Measurements from ENCODE around the gene ZDHHC12. TPM values are rescaled to one million over a fixed set of nuclear protein-coding genes. Genes with fewer than 3 reads are reported as not detected.
A peak's percentile ranks its signal among the peaks of the same experiment; 100 is the strongest.

ZDHHC12 gene
- total and polyA plus RNA-seq, 2 of the 13 experiments (the other 11 are each of a cell fraction or from before 2014, with no cell fraction given), result 25.4 to 28.0 TPM

DNA sequence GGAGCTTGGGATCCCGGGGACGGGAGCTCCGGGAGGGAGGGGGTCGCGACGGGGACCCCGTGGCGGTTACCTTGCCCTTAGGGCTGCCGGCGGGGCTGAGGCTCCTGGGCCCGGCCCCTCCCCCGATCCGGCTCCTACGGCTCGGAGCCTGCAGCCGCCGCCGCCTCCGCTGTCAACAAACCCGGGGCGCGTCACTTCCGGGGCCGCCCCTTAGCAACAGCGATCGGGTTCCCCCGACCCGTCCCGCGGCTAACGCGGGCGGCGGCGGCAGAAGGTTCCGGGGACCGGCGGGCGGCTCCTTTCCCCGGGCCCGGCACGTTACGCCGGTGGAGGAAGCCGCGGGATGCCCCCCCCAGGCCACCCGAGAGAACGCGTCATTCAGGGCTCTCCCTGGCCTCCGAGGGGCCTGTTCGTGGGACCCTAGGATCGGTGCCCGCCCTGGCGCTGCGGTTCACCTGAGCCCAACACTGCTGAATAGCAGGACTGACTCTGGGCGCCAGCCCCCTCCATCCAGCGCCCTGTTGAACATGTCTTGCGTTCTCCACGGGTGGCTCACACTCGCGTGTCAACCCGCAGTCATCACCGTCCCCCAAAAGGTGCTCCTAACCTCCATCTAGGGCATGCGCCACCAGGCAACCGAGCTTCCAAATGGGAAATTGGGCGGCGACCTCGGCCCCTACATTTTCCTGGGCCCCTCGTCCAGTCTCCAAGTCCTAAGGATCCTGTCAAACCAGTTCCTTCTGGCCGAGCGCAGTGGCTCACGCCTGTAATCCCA is 48.0 kb upstream of the ZDHHC12 start, which contains the start of gene ZER1 (continued):
- peak; percentile 17; the same call in 1 of the 2 replicates for TF ChIP-seq ZNF232 (CRISPR knock-in tag; IDR thresholded peaks at IDR 0.05; ENCODE audit: borderline replicate concordance)
- TF ChIP-seq ZBTB1 (CRISPR knock-in tag; IDR thresholded peaks at IDR 0.05; ENCODE audit: borderline replicate concordance), result no peak
- TF ChIP-seq, protein P1, sequence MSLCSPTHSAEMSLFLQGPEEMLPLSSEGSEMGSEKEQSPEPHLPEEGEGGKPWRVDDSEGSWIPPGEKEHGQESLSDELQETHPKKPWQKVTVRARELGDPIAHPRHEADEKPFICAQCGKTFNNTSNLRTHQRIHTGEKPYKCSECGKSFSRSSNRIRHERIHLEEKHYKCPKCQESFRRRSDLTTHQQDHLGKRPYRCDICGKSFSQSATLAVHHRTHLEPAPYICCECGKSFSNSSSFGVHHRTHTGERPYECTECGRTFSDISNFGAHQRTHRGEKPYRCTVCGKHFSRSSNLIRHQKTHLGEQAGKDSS (CRISPR knock-in tag; IDR thresholded peaks at IDR 0.05; ENCODE audit: borderline replicate concordance, low read depth), result peak; percentile 84; the same call in 1 of the 2 replicates
- TF ChIP-seq HMG20A (CRISPR knock-in tag; IDR thresholded peaks at IDR 0.05; ENCODE audit: borderline replicate concordance), result no peak
- no peak for TF ChIP-seq DNMT3B (CRISPR knock-in tag; conservative IDR thresholded peaks at IDR 0.05)
- peak; percentile 62 for TF ChIP-seq ZNF772 (CRISPR knock-in tag; IDR thresholded peaks at IDR 0.05)
- TF ChIP-seq ZNF572 (CRISPR knock-in tag; IDR thresholded peaks at IDR 0.05), result 0 out of 2 replicates have a peak, but pooled peaks have one; percentile 57
- TF ChIP-seq, protein P2, sequence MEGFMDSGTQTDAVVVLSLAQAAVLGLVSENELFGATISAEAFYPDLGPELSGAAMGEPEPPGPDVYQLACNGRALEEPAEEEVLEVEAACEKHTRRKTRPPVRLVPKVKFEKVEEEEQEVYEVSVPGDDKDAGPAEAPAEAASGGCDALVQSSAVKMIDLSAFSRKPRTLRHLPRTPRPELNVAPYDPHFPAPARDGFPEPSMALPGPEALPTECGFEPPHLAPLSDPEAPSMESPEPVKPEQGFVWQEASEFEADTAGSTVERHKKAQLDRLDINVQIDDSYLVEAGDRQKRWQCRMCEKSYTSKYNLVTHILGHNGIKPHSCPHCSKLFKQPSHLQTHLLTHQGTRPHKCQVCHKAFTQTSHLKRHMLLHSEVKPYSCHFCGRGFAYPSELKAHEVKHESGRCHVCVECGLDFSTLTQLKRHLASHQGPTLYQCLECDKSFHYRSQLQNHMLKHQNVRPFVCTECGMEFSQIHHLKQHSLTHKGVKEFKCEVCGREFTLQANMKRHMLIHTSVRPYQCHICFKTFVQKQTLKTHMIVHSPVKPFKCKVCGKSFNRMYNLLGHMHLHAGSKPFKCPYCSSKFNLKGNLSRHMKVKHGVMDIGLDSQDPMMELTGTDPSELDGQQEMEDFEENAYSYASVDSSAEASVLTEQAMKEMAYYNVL (CRISPR knock-in tag; IDR thresholded peaks at IDR 0.05; ENCODE audit: borderline replicate concordance), result peak; percentile 26; the same call in 1 of the 2 replicates
- TF ChIP-seq FOXA3 (CRISPR knock-in tag; IDR thresholded peaks at IDR 0.05), result peak; percentile 87
- peak; percentile 95 for TF ChIP-seq TARDBP (CRISPR knock-in tag; IDR thresholded peaks at IDR 0.05)
- TF ChIP-seq, protein P3, sequence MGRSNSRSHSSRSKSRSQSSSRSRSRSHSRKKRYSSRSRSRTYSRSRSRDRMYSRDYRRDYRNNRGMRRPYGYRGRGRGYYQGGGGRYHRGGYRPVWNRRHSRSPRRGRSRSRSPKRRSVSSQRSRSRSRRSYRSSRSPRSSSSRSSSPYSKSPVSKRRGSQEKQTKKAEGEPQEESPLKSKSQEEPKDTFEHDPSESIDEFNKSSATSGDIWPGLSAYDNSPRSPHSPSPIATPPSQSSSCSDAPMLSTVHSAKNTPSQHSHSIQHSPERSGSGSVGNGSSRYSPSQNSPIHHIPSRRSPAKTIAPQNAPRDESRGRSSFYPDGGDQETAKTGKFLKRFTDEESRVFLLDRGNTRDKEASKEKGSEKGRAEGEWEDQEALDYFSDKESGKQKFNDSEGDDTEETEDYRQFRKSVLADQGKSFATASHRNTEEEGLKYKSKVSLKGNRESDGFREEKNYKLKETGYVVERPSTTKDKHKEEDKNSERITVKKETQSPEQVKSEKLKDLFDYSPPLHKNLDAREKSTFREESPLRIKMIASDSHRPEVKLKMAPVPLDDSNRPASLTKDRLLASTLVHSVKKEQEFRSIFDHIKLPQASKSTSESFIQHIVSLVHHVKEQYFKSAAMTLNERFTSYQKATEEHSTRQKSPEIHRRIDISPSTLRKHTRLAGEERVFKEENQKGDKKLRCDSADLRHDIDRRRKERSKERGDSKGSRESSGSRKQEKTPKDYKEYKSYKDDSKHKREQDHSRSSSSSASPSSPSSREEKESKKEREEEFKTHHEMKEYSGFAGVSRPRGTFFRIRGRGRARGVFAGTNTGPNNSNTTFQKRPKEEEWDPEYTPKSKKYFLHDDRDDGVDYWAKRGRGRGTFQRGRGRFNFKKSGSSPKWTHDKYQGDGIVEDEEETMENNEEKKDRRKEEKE (IDR thresholded peaks at IDR 0.05), result no peak
- TF ChIP-seq ZNF629 (CRISPR knock-in tag; conservative IDR thresholded peaks at IDR 0.05), result 0 out of 2 replicates have a peak, but pooled peaks have one; percentile 10
- TF ChIP-seq SIX4 (CRISPR knock-in tag; IDR thresholded peaks at IDR 0.05), result no peak; the same call in 1 of the 2 replicates
- peak; percentile 93 for TF ChIP-seq ERF (CRISPR knock-in tag; IDR thresholded peaks at IDR 0.05)
- TF ChIP-seq, protein P4, sequence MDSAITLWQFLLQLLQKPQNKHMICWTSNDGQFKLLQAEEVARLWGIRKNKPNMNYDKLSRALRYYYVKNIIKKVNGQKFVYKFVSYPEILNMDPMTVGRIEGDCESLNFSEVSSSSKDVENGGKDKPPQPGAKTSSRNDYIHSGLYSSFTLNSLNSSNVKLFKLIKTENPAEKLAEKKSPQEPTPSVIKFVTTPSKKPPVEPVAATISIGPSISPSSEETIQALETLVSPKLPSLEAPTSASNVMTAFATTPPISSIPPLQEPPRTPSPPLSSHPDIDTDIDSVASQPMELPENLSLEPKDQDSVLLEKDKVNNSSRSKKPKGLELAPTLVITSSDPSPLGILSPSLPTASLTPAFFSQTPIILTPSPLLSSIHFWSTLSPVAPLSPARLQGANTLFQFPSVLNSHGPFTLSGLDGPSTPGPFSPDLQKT (CRISPR knock-in tag; IDR thresholded peaks at IDR 0.05; ENCODE audit: borderline replicate concordance), result no peak
- TF ChIP-seq ZNF7 (CRISPR knock-in tag; IDR thresholded peaks at IDR 0.05), result 0 out of 2 replicates have a peak, but pooled peaks have one; percentile 19
- TF ChIP-seq, protein P5, sequence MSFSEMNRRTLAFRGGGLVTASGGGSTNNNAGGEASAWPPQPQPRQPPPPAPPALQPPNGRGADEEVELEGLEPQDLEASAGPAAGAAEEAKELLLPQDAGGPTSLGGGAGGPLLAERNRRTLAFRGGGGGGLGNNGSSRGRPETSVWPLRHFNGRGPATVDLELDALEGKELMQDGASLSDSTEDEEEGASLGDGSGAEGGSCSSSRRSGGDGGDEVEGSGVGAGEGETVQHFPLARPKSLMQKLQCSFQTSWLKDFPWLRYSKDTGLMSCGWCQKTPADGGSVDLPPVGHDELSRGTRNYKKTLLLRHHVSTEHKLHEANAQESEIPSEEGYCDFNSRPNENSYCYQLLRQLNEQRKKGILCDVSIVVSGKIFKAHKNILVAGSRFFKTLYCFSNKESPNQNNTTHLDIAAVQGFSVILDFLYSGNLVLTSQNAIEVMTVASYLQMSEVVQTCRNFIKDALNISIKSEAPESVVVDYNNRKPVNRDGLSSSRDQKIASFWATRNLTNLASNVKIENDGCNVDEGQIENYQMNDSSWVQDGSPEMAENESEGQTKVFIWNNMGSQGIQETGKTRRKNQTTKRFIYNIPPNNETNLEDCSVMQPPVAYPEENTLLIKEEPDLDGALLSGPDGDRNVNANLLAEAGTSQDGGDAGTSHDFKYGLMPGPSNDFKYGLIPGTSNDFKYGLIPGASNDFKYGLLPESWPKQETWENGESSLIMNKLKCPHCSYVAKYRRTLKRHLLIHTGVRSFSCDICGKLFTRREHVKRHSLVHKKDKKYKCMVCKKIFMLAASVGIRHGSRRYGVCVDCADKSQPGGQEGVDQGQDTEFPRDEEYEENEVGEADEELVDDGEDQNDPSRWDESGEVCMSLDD (CRISPR knock-in tag; IDR thresholded peaks at IDR 0.05; ENCODE audit: borderline replicate concordance), result no peak
- TF ChIP-seq ZNF296 (CRISPR knock-in tag; conservative IDR thresholded peaks at IDR 0.05), result no peak
- TF ChIP-seq CAMTA2 (CRISPR knock-in tag; IDR thresholded peaks at IDR 0.05; ENCODE audit: borderline replicate concordance), result no peak

Data from HepG2 (cell line).